Ureter (tissue), 1 donor: ENCODE data around the gene RUNX1. TPM values are rescaled to one million over a fixed set of nuclear protein-coding genes. Genes with fewer than 3 reads are reported as not detected.

Experiments used
- DNase-seq: peaks from one replicate; pipeline ENCODE4 v3.0.0-alpha.2; 2020; ENCODE audit warnings: low spot score
- total RNA-seq: library from RNA; stranded (reverse); gene quantifications from one replicate; pipeline ENCODE4 v1.2.4, GENCODE V29; 2023
- donor health status: DM: yes; HTN: yes; CAD: no.

Gene RUNX1
- total RNA-seq = 84.0 TPM

DNA sequence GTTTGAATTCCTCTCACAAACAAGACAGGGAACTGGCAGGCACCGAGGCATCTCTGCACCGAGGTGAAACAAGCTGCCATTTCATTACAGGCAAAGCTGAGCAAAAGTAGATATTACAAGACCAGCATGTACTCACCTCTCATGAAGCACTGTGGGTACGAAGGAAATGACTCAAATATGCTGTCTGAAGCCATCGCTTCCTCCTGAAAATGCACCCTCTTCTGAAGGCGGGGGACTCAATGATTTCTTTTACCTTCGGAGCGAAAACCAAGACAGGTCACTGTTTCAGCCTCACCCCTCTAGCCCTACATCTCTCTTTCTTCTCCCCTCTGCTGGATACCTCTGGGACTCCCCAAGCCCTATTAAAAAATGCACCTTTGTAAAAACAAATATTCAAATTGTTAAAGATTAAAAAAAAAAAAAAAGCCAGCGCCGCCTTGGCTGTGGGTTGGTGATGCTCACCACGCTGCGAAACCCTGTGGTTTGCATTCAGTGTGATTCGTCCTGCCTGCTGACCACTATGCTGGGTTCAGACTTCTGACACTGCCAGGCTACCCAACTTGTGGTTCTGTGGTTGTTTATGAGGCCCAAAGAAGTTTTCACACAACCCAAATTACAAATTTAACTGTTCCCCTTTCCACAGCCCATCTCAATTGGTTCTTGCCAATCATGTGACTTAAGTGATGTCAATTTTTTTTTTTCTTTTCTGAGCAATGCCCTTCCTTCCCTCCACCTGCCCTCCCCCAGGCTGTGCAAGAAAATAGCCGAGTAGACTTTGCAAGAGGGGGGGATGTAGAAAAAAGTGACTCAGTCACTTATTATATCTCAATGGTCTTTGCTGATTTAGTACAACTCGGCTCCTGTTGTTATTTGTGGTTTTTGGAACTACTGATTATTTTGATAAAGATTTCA is at the start of gene RUNX1:
Gene RUNX1, minus strand, starts transcription at position 597 of the 912 bp plus-strand sequence.
- no peak for DNase-seq

DNA sequence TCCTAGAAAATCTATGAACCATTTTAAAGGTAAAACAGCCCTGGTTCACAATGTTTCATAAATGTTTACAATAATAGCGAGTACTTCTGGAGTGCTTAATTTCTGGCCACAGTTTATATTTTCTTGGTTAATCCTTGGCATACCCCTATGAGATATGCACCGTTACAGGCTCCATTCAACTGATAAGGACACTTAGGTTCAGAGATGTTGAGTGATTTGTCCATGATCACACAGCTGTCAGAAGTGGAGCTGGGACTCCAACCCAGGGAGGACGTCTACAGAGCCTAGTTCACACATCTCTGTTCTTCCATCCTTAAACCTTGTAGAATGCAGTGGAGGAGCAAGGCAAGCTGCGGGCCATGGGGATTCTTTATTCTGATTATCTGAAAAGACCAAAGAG is 48.4 kb upstream of the RUNX1 start:
- no peak for DNase-seq

DNA sequence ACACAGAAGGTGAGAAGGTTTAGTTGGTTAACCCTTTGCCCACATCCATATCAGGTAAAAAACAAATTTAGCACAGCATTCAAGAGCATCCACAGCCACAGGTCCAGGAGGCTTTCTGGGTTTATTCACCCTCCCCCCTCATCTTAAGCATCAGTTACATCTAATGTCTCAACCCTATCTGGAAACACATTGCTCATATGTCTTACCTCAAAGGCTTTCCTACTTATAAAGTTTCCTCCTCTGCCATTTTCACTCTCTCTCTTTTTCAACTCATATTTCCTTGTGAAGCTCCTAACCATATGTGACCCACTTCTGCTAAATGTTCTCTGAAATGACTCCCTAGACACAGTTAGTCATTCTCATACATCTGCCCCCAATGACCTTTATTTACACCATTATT is 47.9 kb upstream of the RUNX1 start:
- no peak for DNase-seq

DNA sequence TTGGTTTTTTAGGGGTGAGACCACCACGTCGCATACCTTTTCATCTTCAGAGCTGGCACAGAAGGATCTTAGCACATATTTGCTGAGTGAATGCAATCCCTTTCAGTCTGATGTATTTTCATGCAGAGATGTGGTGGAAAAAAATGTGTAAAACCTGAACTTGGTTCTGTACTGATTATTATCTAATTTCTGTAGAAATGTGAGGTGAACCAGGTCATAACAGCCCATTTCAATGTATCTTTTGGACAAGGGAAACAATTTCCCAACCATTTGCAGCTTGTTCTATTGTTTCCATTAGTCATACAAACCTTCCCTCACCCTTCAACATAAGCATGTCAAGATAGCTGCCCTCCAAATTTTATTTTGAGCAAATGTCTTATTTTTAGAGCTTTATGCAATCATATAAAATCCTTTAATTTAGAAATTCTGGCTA is 46.8 kb upstream of the RUNX1 start:
- no peak for DNase-seq

DNA sequence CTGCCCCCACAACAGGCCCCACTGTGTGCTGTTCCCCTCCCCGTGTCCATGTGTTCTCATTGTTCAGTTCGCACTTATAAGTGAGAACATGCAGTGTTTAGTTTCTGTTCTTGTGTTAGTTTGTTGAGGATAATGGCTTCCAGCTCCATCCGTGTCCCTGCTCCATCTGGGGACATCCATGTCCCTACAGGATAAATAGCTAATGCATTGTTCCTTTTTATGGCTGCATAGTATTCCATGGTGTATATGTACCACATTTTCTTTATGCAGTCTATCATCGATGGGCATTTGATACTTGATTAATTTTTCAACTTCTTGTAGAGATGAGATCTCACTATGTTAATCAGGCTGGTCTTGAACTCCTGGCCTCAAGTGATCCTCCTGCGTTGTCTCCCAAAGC is 44.4 kb upstream of the RUNX1 start:
- DNase-seq = no peak

DNA sequence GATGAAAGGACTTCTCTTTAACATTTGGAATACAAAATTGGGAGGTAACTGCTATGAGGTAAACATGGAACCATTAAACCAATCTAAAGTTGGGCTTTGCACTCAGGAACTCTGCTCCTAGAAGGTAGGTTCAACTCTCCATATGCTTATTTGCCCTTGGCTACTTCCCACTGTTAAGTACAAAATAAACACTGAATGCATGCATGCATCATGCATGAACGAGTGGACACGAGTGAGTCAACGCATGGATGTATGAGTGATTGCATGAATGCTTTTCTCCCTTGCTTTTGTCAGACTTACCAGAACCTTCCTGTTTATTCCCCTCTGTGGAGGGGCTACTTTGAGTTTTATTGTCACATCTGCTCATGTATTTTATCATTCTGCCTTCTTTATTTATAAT is 42.4 kb upstream of the RUNX1 start:
- no peak for DNase-seq

DNA sequence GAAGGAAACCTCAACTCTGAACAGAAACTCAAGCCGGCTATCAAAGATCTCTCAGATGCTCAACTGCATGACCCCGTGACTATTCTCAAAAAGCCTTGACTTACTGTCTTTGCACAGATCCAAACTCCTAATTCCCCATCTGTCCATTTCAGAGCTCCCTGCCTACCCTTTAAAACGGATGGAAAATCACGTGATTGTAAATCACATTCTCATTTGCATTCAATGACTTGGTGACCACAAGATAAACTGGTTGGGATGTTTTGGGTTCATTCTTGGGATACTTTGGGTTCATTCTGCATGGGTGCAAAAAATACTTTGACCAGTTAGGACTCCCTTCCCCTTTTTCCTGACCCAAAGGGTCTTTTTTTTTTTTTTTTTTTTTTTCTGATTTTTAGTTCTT is 41.3 kb upstream of the RUNX1 start:
- no peak for DNase-seq

DNA sequence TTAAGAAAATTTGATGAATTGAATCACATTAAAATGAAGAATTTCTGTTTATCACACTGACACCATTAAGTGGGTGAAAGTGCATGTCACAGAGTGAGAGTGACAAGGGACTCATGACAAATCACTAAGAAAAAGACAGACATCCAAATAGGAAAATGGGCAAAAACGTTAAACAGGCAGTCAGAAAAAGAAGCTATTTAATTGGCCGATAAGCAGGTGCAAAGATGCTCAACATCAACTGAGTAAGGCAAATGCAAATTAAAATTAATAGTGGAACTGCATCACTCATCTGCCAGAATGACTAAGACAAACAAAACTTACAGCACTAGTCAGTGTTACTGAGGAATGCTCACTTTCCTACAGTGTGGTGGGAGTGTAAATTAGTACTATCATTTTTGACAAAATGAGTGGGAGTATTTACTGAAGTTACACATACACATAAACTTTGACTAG is 39.2 kb upstream of the RUNX1 start:
- no peak for DNase-seq

DNA sequence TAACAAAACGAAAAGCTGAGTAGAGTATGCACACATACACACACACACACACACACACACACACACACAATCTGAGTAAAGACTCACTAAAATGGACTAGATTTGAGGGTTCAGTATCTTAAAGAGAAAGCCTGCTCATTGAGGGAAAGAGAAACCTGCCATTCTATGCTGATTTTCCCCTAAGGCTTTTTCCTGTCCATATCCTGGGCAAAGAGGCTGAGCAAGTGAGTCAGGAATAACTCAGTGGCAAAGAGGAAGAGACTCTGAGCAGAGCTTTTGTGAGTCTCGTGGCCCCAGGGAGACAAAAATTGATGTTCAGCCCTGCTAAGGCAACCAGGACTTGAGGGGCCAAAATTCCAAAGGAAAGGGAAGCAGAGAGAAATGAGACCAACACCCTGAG is 37.3 kb upstream of the RUNX1 start:
- no peak for DNase-seq

DNA sequence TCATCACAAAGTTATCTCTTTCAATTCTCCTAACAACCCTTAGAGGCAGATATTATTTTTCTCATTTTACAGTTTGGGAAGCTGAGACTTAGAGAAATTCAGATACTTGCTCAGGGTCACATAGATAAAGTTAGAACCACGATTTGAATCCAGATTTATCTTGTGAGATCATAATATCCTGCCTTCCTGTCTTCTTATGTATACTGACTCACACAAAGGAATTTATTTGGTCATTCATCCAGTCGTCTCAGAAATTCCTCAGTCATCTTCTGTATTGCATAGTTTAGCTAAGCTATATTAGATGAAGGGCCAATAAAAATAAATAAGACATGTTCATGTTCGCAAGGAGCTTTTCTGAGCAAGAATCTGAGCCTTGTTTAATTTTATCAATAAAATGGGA is 35.8 kb upstream of the RUNX1 start:
- no peak for DNase-seq

DNA sequence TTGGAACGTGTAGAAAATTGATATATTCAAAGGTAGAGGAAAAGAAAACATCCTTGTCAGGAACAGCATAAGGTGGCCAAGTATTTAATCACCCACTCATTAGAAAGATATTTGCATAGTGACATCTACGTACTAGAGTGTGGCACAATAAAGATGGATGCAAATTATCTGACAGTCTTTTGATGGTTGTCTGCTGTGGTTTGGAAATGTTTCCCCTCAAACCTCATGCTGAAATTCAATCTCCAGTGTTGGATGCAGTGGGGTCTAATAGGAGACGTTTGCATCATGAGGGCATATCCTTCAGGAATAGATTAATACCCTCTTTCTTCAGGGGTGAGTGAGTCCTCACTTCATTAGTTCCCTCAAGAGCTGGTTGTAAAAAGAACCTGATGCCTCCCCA is 34.1 kb upstream of the RUNX1 start:
- no peak for DNase-seq

DNA sequence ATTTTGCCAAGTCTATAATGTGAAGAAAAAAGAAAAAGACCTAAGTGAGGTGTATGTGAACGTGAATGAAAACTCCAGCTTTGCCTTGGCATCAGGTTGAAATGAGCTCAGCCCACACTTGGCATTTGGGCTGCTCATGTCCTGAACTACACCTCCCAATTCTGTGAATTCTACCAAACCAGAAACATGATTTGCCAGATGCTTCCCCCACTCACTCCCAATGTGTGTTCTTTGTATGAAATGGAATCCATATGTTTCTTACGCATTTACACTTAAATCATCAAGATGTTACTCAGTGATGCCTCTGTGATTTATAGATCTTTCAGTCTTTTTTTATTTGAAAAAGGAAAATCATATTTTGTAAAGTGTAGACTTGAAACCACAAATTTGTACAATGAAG is 32.8 kb upstream of the RUNX1 start:
- DNase-seq = no peak

DNA sequence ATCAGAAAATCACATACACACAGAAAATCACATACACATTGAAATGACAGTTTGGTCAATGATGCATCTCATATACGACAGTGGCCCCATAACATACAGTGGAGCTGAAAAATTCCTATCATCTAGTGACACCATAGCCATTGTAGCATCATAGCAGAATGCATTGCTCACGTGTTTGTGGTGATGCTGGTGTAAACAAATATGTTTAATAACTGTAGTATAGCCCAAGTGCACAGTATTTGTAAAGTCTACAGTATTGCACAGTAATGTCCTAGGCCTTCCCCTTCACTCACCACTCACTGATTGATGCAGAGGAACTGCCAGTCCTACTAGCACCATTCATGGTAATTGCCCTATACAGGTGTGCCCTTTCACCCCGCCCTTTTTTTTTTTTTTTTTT is 30.1 kb upstream of the RUNX1 start:
- DNase-seq = no peak

DNA sequence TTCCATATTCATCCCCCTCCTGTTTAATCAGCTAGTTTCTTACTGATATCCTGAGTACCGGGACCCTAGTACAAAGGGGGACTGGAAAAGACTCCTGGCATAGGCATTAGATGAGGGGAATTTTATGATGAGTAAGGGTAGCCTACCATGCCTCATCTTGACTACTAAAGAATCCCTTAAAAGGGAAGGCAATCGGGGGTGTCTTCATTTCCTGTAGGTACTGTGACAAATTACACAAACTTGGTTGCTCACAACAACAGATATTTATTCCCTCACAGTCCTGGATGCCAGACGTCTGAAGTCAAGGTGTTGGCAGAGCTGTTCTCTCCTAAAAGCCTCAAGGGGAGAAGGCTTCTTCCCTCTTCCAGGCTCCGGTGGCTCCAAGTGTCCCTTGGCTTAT is 28.9 kb upstream of the RUNX1 start:
- no peak for DNase-seq

DNA sequence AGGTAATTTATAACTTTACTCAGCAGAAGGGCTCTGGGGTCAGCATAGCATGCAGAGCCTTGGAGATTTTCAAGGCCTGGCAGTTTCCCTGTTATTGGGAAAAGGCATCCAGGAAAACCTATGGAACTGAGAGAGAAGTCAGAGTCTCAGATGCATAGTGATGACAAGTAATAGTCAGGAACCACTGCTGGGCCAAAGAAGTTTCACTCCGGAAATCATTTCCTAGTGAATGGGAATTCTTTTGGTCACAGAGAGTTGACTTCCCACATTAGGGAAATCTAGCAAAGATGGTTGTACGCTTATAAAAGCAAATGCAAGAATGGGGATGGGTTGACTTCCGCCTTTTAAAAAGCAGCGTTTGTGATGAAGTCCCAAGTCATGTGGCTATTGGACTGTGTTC is 28.4 kb upstream of the RUNX1 start:
- no peak for DNase-seq

DNA sequence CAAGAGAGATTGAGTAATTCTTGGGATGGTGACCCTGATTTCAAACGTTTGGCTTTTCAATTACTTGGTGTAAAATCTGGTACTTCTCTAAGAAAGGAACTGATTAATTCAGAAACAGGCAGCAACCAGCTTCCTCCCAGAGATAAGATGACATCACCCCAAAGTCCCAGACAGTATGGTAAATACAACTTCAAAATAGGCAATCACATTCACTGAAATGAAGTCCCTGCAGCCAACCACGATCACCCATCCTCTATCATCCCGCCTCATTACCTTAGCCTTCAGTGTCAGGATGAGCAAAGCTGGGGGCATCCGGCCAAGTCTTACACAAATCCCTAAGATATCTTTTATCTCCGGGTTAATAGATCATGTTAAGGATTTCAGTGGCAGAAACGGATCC is 26.4 kb upstream of the RUNX1 start:
- no peak for DNase-seq

DNA sequence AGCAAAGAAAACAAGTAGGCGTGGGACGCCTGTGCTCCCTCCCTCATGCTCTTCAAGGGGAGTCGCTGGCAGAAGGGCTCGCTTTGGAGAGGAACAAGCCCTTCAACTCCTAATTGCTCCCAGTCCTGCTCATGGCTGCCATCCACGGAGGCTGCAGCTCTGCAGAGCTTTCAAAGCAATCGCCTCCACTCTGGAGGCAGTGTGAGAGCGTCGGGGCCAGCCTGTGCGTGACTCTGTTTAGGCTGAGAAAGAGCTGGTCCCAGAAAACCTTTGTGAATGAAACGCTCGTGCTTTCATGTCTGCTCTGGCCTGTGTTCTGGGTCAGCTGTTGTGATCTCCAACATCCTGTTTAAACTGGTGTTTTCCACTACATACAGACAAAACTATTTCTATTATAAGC is 23.9 kb upstream of the RUNX1 start:
- no peak for DNase-seq

DNA sequence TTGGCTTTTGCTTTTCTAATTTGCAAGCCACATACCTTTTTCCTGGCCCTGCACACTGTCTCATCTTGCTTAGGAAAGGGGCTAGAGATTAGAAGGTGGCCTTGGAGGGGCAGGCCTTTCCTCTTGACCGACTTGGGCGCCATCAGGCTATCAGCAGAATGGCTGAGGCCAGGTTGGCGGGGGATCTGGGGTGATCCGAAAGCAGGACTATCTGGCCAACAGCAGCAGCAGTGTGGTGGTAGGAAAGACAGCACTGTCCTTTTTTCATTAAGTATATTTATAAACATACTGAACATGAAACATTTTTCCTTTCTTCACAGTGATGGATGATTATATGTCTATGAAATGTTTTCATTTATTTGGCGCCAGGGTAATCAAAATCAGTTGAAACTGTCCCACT is 23.5 kb upstream of the RUNX1 start:
- DNase-seq = no peak

DNA sequence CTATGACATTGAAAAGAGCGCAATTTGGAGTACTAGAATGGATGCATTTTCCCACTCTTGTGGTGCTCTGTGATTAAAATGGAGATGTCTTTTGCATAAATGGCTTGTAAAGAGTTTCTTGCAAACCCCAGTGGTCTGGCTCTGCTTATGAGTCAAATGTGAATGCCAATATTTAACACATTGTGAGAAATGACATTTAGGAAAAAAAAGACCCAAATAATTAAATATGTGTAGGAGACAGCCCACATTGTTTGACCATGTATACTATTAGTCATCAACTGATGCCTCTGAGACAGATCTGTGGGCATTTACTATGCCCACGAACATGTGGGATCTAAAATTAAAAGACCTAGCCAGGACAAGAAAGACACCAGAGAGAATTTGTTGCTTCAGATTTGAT is 22.2 kb upstream of the RUNX1 start:
- no peak for DNase-seq

DNA sequence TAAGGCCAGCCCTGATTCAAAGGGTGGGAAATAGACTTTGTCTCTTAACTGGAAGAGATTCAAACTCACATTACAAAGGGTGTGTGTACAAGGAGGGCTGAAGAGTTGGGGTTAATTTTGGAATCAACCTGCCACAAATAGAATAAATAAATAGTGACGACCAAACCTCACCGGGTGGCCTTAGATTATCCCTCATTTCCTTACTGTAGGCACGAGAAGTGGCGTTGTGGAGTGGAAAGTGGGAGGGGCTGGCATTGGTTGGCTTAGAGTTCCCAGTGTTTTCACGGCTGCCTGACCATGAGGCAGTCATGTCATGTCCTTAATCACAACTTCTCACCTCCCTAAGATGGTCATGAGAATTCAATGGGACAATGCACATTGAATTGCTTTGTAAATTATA is 21.3 kb upstream of the RUNX1 start:
- DNase-seq = no peak

DNA sequence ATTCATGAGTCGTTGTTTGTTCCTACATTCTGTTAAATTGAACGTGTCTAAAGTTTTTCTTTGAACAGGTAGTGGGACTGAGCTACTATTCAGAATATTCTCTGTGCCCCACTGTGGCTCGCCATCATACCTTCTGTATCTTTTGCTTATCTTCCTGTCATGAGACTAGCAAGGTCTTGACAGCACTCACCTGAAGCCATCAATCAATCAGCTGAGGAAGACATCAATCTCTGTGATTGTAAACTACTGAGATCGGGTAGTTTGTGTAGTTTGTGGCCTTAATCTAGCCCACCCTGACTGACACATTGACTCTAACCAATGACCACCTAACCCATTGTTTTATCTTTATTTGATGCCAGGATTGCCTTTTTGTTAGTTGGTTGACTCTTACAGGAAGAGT is 17.7 kb upstream of the RUNX1 start:
- no peak for DNase-seq

DNA sequence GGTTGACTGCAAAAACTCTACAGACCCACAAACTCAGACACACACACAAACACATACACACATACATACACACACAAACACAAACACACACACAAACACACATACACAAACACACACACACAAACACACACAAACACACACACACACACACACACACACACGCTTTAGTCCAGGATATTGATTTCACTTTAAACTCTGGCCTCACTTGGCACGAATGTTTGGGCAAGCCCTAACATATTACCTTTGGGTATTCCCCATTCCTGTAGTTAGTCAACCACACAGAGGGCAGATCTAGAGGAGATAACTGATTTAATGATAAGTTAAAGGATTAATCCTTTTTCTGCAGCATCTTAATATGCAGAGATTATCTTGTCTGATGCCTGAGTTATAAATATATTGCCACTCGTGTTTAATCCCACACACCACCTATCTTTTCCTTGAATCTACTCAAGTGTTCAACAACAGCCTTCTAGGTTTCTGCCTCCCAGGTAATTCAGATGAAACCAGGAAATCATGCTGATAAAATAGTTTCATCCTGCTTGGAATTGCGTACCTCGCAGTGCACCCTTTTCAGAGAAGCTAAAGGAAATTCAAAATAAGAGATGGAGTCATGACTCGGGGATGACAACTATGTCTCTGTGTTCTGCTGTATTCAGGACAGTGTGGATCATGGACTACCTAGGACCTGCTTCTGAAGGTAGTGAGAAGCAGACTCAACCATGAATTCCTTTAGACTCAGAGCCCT is 14.5 kb upstream of the RUNX1 start:
- no peak for DNase-seq

DNA sequence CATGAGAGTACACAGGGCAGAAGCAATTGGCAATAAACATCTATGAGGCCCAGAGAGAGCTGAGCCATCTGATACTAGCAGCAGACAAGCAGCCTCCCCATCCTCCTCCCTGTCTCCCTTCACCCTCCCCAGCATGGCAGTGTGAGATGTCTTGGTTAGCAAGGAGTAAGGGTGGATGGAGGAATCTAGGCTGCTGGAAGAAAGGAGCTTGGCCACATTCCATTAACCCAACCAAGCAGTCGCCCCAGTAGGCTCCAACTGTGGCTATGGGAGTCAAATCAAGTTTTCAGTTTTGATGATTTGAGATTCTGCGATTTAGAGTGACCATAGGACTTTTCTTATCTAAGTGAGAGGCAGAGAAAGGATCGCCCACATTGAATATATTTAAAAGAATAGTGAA is 12.9 kb upstream of the RUNX1 start:
- no peak for DNase-seq
